Ectodermal cell (in vitro differentiated cells): ENCODE results near the gene TRPM3.

Experiments
- H3K27ac ChIP-seq: 2 replicates; pipeline ENCODE4 v1.7.0; 2013; ENCODE audit warnings: mild to moderate bottlenecking, low read depth, low read length; ENCODE audit not compliant: insufficient read depth, poor library complexity, severe bottlenecking
- H3K27me3 ChIP-seq: 2 replicates; pipeline ENCODE4 v1.7.0; 2013; ENCODE audit warnings: mild to moderate bottlenecking, low read length; ENCODE audit not compliant: insufficient read depth, control insufficient read depth, poor library complexity, severe bottlenecking
- H3K36me3 ChIP-seq: one replicate; pipeline ENCODE4 v1.7.0; 2013; ENCODE audit warnings: low read length; ENCODE audit not compliant: control insufficient read depth, insufficient read depth
- H3K4me1 ChIP-seq: one replicate; pipeline ENCODE4 v1.7.0; 2013; ENCODE audit warnings: low read length; ENCODE audit not compliant: control insufficient read depth, insufficient read depth
- H3K4me3 ChIP-seq: 2 replicates; pipeline ENCODE4 v1.7.0; 2013; ENCODE audit warnings: low read depth, low read length, control low read depth; ENCODE audit not compliant: insufficient read depth
- H3K9me3 ChIP-seq: 2 replicates; pipeline ENCODE4 v1.7.0; 2013; ENCODE audit warnings: mild to moderate bottlenecking, low read length, moderate library complexity; ENCODE audit not compliant: control insufficient read depth
- WGBS, 2 experiments: methylation state at CpG; one replicate each; pipeline ENCODE4 v1.1.7; 2013; ENCODE audit warnings: missing lambda C conversion rate in 2 of 2; 5-methylcytosine and 5-hydroxymethylcytosine counted together

Gene TRPM3

GRCh38 chr9:70616228-70616990 is 505.0 kb downstream of the TRPM3 start:
- Histone ChIP-seq H3K4me1 (no peaks in the 10 kb centered on the region), H3K9me3 (no peaks in the 10 kb centered on the region), H3K27ac (no peak overlapping the region), H3K27me3 (no peaks in the 10 kb centered on the region), H3K36me3 (peaks cover 9% of the 10 kb centered on the region), H3K4me3 (no peak overlapping the region)
- 90 to 93% methylated on average over 7 of the region's 7 CpGs for WGBS, 2 experiments

- Histone ChIP-seq H3K27ac (no peak overlapping the region), H3K4me3 (no peak overlapping the region), H3K27me3 (no peaks in the 10 kb centered on the region), H3K36me3 (peaks cover 9% of the 10 kb centered on the region), H3K9me3 (no peaks in the 10 kb centered on the region), H3K4me1 (no peaks in the 10 kb centered on the region)
- WGBS, 2 experiments: 96 to 97% methylated on average over 3 of the region's 4 CpGs
Observed at GRCh38 chr9:70615464-70616138, 505.8 kb downstream of the TRPM3 start.

- no peak overlapping the region for H3K27ac ChIP-seq
- no peaks in the 10 kb centered on the region for H3K27me3 ChIP-seq
- 96 to 99% methylated on average over 2 to 4 of the region's 4 CpGs for WGBS, 2 experiments
- no peak overlapping the region for H3K4me3 ChIP-seq
- H3K9me3 ChIP-seq: no peaks in the 10 kb centered on the region
- no peaks in the 10 kb centered on the region for H3K4me1 ChIP-seq
- peaks cover 9% of the 10 kb centered on the region for H3K36me3 ChIP-seq
Observed at GRCh38 chr9:70614786-70615463, 506.5 kb downstream of the TRPM3 start.

- no peak overlapping the region for H3K27ac ChIP-seq
- H3K4me3 ChIP-seq: no peak overlapping the region
- WGBS, 2 experiments: 95 to 98% methylated on average over 4 of the region's 4 CpGs
- H3K9me3 ChIP-seq: no peaks in the 10 kb centered on the region
- H3K36me3 ChIP-seq: peaks cover 9% of the 10 kb centered on the region
- no peaks in the 10 kb centered on the region for H3K4me1 ChIP-seq
- H3K27me3 ChIP-seq: no peaks in the 10 kb centered on the region
Observed at GRCh38 chr9:70613024-70613768, 508.2 kb downstream of the TRPM3 start.

GRCh38 chr9:70610287-70610644 is 511.2 kb downstream of the TRPM3 start:
- peaks cover 6% of the 10 kb centered on the region for H3K36me3 ChIP-seq
- 93 to 94% methylated on average over 5 of the region's 5 CpGs for WGBS, 2 experiments
- H3K27ac ChIP-seq: no peak overlapping the region
- H3K4me1 ChIP-seq: no peaks in the 10 kb centered on the region
- no peaks in the 10 kb centered on the region for H3K9me3 ChIP-seq
- H3K4me3 ChIP-seq: no peak overlapping the region
- no peaks in the 10 kb centered on the region for H3K27me3 ChIP-seq

GRCh38 chr9:70609542-70610286 is 511.7 kb downstream of the TRPM3 start:
- Histone ChIP-seq H3K9me3 (no peaks in the 10 kb centered on the region), H3K4me3 (no peak overlapping the region), H3K4me1 (no peaks in the 10 kb centered on the region), H3K36me3 (peaks cover 3% of the 10 kb centered on the region), H3K27ac (no peak overlapping the region), H3K27me3 (no peaks in the 10 kb centered on the region)
- WGBS, 2 experiments: 58 to 61% methylated on average over 6 of the region's 6 CpGs

- peaks cover 3% of the 10 kb centered on the region for H3K36me3 ChIP-seq
- H3K9me3 ChIP-seq: no peaks in the 10 kb centered on the region
- H3K27ac ChIP-seq: no peak overlapping the region
- H3K4me3 ChIP-seq: no peak overlapping the region
- no peaks in the 10 kb centered on the region for H3K4me1 ChIP-seq
- 89 to 100% methylated on average over 1 of the region's 2 CpGs for WGBS, 2 experiments
- H3K27me3 ChIP-seq: no peaks in the 10 kb centered on the region
Observed at GRCh38 chr9:70609011-70609410, 512.4 kb downstream of the TRPM3 start.

GRCh38 chr9:70607926-70608325 is 513.5 kb downstream of the TRPM3 start:
- H3K36me3 ChIP-seq: peaks cover under 1% of the 10 kb centered on the region
- no peak overlapping the region for H3K27ac ChIP-seq
- H3K4me3 ChIP-seq: no peak overlapping the region
- no peaks in the 10 kb centered on the region for H3K9me3 ChIP-seq
- H3K4me1 ChIP-seq: no peaks in the 10 kb centered on the region
- H3K27me3 ChIP-seq: no peaks in the 10 kb centered on the region
- 91 to 93% methylated on average over 9 of the region's 9 CpGs for WGBS, 2 experiments

GRCh38 chr9:70607329-70607728 is 514.1 kb downstream of the TRPM3 start:
- no peak overlapping the region for H3K4me3 ChIP-seq
- 90 to 96% methylated on average over 5 of the region's 5 CpGs for WGBS, 2 experiments
- H3K27ac ChIP-seq: no peak overlapping the region
- no peaks in the 10 kb centered on the region for H3K27me3 ChIP-seq
- H3K36me3 ChIP-seq: no peaks in the 10 kb centered on the region
- no peaks in the 10 kb centered on the region for H3K9me3 ChIP-seq
- no peaks in the 10 kb centered on the region for H3K4me1 ChIP-seq
